Body of pancreas (tissue), 4 donors: ENCODE data around the gene PMP22.

ENCODE experiments used
- POLR2A ChIP-seq, 3 donors: fragments of 450-650 bp; IDR thresholded peaks; one replicate each; pipeline ENCODE4 v1.6.1; 2016; ENCODE audit warnings: antibody characterized with exemption in 3 of 3, mild to moderate bottlenecking in 2 of 3
- TF ChIP-seq, protein P1 (sequence below), 7 experiments: fragments of 450-650 bp in 4 of 7; fragments of 200-600 bp in 3 of 7; sonication (generic) in 3 of 7; IDR thresholded peaks; one replicate each; pipeline ENCODE4 v1.5.1; 2016 to 2019; ENCODE audit warnings: antibody characterized with exemption in 7 of 7

DNA sequence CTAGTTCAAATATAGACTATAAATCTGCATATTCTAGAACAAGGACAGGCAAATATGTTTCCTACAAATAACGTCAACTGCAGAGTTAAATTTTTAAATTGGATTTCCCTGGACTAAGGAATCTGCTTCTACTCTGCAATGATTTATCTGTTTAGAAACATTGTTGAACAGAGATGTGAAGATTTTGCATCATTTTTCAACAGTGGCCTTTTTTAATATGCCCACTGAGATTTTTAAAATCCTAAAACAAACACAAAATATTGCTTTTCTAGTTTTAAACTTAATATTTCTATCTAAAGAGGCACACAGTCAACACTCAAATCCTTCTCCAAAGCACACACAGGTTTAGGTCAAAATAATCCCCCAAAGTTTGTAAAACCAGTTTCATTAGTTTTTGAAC lies 23.7 kb upstream of the PMP22 start:
- TF ChIP-seq, protein P1, sequence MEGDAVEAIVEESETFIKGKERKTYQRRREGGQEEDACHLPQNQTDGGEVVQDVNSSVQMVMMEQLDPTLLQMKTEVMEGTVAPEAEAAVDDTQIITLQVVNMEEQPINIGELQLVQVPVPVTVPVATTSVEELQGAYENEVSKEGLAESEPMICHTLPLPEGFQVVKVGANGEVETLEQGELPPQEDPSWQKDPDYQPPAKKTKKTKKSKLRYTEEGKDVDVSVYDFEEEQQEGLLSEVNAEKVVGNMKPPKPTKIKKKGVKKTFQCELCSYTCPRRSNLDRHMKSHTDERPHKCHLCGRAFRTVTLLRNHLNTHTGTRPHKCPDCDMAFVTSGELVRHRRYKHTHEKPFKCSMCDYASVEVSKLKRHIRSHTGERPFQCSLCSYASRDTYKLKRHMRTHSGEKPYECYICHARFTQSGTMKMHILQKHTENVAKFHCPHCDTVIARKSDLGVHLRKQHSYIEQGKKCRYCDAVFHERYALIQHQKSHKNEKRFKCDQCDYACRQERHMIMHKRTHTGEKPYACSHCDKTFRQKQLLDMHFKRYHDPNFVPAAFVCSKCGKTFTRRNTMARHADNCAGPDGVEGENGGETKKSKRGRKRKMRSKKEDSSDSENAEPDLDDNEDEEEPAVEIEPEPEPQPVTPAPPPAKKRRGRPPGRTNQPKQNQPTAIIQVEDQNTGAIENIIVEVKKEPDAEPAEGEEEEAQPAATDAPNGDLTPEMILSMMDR (IDR thresholded peaks at IDR 0.05): no peak
- TF ChIP-seq POLR2A (IDR thresholded peaks at IDR 0.05): no peak
